B cell (primary cell): ENCODE measurements around the gene CATSPERZ. TPM values are rescaled to one million over a fixed set of nuclear protein-coding genes. Genes with fewer than 3 reads are reported as not detected.

Experiments used
- ATAC-seq: fragments of 200-7000 bp; cut with Tn5 transposase; one replicate; pipeline ENCODE4 v1.10.0; 2021; ENCODE audit warnings: low read depth, mild to moderate bottlenecking, moderate number of reproducible peaks, moderate library complexity
- CTCF ChIA-PET: fragments of 350-600 bp; sonication (Branson Sonifier 250); formaldehyde crosslinking; loops from one replicate; lab custom pipeline; 2021; ENCODE audit warnings: antibody characterized with exemption, inconsistent platforms; lab: Charles Lee
- POLR2A ChIA-PET: fragments of 350-600 bp; sonication (Branson Sonifier 250); formaldehyde crosslinking; loops from one replicate; lab custom pipeline; 2021; ENCODE audit warnings: antibody characterized with exemption; lab: Charles Lee
- DNase-seq: peaks from one replicate; pipeline ENCODE4 v3.0.0; 2013
- H2AFZ ChIP-seq: 2 replicates; pipeline ENCODE4 v1.6.1; 2012; ENCODE audit warnings: mild to moderate bottlenecking, low read depth, low read length; ENCODE audit not compliant: insufficient read depth, poor library complexity, severe bottlenecking
- H3K27ac ChIP-seq, 2 donors: 1 replicate in 1 of 2; 2 replicates in 1 of 2; pipeline ENCODE4 v1.5.1; 2012 to 2013; ENCODE audit warnings: low read length in 2 of 2, mild to moderate bottlenecking in 2 of 2, moderate library complexity in 1 of 2
- H3K27me3 ChIP-seq, 4 experiments: fragments of 200-600 bp in 1 of 4; sonication (generic) in 1 of 4; replicated peaks in 1 of 4; 1 replicate in 2 of 4; 2 replicates in 2 of 4; pipeline versions ENCODE4 v1.6.1 to v1.7.0; 2013 to 2016; ENCODE audit warnings: low read length in 3 of 4, mild to moderate bottlenecking in 2 of 4, mixed read lengths in 1 of 4, moderate library complexity in 1 of 4; ENCODE audit not compliant: insufficient read depth in 4 of 4, control insufficient read depth in 3 of 4; ENCODE audit errors: control extremely low read depth in 1 of 4
- H3K36me3 ChIP-seq, 2 experiments: replicated peaks in 1 of 2; 1 replicate in 1 of 2; 2 replicates in 1 of 2; pipeline versions ENCODE4 v1.6.1 to v1.7.1; 2013; ENCODE audit warnings: low read length in 1 of 2; ENCODE audit not compliant: insufficient read depth in 2 of 2, control insufficient read depth in 1 of 2; ENCODE audit errors: control extremely low read depth in 1 of 2, extremely low read depth in 1 of 2
- H3K4me1 ChIP-seq, 2 donors: fragments of 200-600 bp in 1 of 2; sonication (generic) in 1 of 2; 1 replicate in 1 of 2; 2 replicates in 1 of 2; pipeline versions ENCODE4 v1.5.1 to v1.6.1; 2013 to 2017; ENCODE audit warnings: low read length in 2 of 2; ENCODE audit not compliant: control insufficient read depth in 2 of 2, insufficient read depth in 2 of 2
- H3K4me2 ChIP-seq: replicated peaks from 2 replicates; pipeline ENCODE3; 2012; ENCODE audit warnings: mild to moderate bottlenecking, low read depth, low read length; ENCODE audit not compliant: poor library complexity, severe bottlenecking
- H3K4me3 ChIP-seq, 5 experiments: fragments of 200-600 bp in 1 of 5; sonication (generic) in 1 of 5; 1 replicate in 3 of 5; 2 replicates in 2 of 5; pipeline versions ENCODE4 v1.5.1 to v1.7.0; 2011 to 2016; ENCODE audit warnings: low read length in 4 of 5, mild to moderate bottlenecking in 4 of 5, low read depth in 2 of 5, control low read depth in 1 of 5, moderate library complexity in 1 of 5; ENCODE audit not compliant: insufficient read depth in 1 of 5; ENCODE audit errors: control extremely low read depth in 1 of 5, extremely low read depth in 1 of 5
- H3K79me2 ChIP-seq: fragments of 200-600 bp; sonication (generic); one replicate; pipeline ENCODE4 v1.6.0; 2016; ENCODE audit warnings: low read length; ENCODE audit not compliant: control insufficient read depth, insufficient read depth
- H3K9ac ChIP-seq: fragments of 200-600 bp; sonication (generic); 2 replicates; pipeline ENCODE4 v1.6.1; 2017; ENCODE audit warnings: mild to moderate bottlenecking, low read length, moderate library complexity
- H3K9me3 ChIP-seq, 3 donors: one replicate each; pipeline versions ENCODE4 v1.6.1 to v1.7.1; 2013; ENCODE audit warnings: low read length in 2 of 3; ENCODE audit not compliant: control insufficient read depth in 2 of 3, insufficient read depth in 1 of 3; ENCODE audit errors: control extremely low read depth in 1 of 3
- H4K20me1 ChIP-seq: 2 replicates; pipeline ENCODE4 v1.6.0; 2012; ENCODE audit warnings: mild to moderate bottlenecking, low read length; ENCODE audit not compliant: insufficient read depth, control insufficient read depth, poor library complexity, severe bottlenecking
- H3K27ac Mint-ChIP-seq: one replicate; pipeline ENCODE4 v1.8.0; 2021; ENCODE audit warnings: mixed read lengths
- H3K27me3 Mint-ChIP-seq: one replicate; pipeline ENCODE4 v1.8.0; 2021; ENCODE audit warnings: mixed read lengths
- H3K4me1 Mint-ChIP-seq: one replicate; pipeline ENCODE4 v1.8.0; 2021; ENCODE audit warnings: mixed read lengths
- H3K4me3 Mint-ChIP-seq: one replicate; pipeline ENCODE4 v1.8.0; 2021; ENCODE audit warnings: mixed read lengths
- H3K9me3 Mint-ChIP-seq: one replicate; pipeline ENCODE4 v1.8.0; 2022; ENCODE audit warnings: mixed read lengths; ENCODE audit not compliant: insufficient read depth
- CTCF ChIP-seq: fragments of 200-600 bp; IDR thresholded peaks from one replicate; pipeline ENCODE4 v1.8.0; 2022; ENCODE audit warnings: antibody characterized with exemption, mild to moderate bottlenecking
- EZH2 ChIP-seq: IDR thresholded peaks from 2 replicates; pipeline ENCODE4 v1.6.1; 2012; ENCODE audit warnings: borderline replicate concordance, low read depth, mild to moderate bottlenecking, moderate library complexity, low read length; ENCODE audit not compliant: insufficient read depth, poor library complexity, severe bottlenecking
- WGBS: methylation state at CpG from one replicate; pipeline ENCODE4 v1.1.5; 2013; ENCODE audit warnings: missing lambda C conversion rate; ENCODE audit not compliant: insufficient coverage; 5-methylcytosine and 5-hydroxymethylcytosine counted together
- intact Hi-C: fragments of 100-400 bp; cut with micrococcal nuclease; formaldehyde crosslinking; loops from one replicate; pipeline ENCODE4 v1.10.0; 2022
- polyA plus RNA-seq: library from polyadenylated mRNA; depleted of rRNA; stranded (reverse); fragments of >200 nt; gene quantifications from 2 replicates; pipeline ENCODE4 v1.2.3, GENCODE V29; 2012
- total RNA-seq, 2 donors: library from RNA; stranded (reverse); fragments of 120-200 nt in 1 of 2; gene quantifications; 1 replicate in 1 of 2; 2 replicates in 1 of 2; pipeline versions ENCODE4 v1.2.3 to v1.2.4, GENCODE V29; 2013 to 2022

CATSPERZ gene
- total and polyA plus RNA-seq, 2 donors (not counting 1 experiment from before 2014, with no cell fraction given) = 0.39 TPM; not detected in 1

- DNase-seq (peak; percentile 49), ATAC-seq (no peak)
- peaks cover 14% of the 10 kb centered on the region for H3K4me1 Mint-ChIP-seq
- Histone ChIP-seq H3K27me3 (peaks cover 0 to 52% (median 36%) of the 10 kb centered on the region in 4 experiments), H3K27ac (no peak within 1 kb of the TSS), H3K9ac (peak within 1 kb of the TSS; percentile 43), H3K9me3 (peaks cover 0 to 11% (median 0%) of the 10 kb centered on the region in 3 donors), H2AFZ (no peak within 1 kb of the TSS), H3K4me1 (peaks cover 10 to 27% of the 10 kb centered on the region in 2 donors), H3K36me3 (no peaks in the 10 kb centered on the region), H3K4me3 (peak within 1 kb of the TSS in 3 of 5 experiments; percentile 32 to 54 (median 45)), H3K79me2 (peaks cover 9% of the 10 kb centered on the region), H4K20me1 (peaks cover 32% of the 10 kb centered on the region), H3K4me2 (peak within 1 kb of the TSS; percentile 89)
- no peaks in the 10 kb centered on the region for H3K9me3 Mint-ChIP-seq
- ChIA-PET CTCF (interaction anchor here (6.8 kb wide), 1 partner anchor 11 kb away, joined by 47 read pairs; the partner anchor contains the start of gene CATSPERZ), POLR2A (no interaction called here)
- peaks cover 34% of the 10 kb centered on the region for H3K27me3 Mint-ChIP-seq
- intact Hi-C loops = no loop called here
- peak within 1 kb of the TSS; percentile 82 for H3K4me3 Mint-ChIP-seq
- WGBS = 12% methylated on average over 45 of the region's 45 CpGs
- H3K27ac Mint-ChIP-seq = no peak within 1 kb of the TSS
- no peak for TF ChIP-seq CTCF
- no peak for TF ChIP-seq EZH2
Observed at GRCh38 chr11:64291262-64291751, 8.9 kb upstream of the CATSPERZ start, which contains the start of gene KCNK4. TSS of gene KCNK4 (plus strand) at chr11:64291302. CDS start at chr11:64293019, 1,717 bp downstream.
